OCI-LY1 (cell line): ENCODE results near the gene NDUFV1.

ENCODE experiments used
- EZH2 ChIP-seq: fragments of 200-600 bp; sonication (generic), shearing (Covaris generic); IDR thresholded peaks from 2 replicates; pipeline ENCODE4 v1.8.0; 2017; ENCODE audit warnings: borderline replicate concordance, mixed run types, mild to moderate bottlenecking, antibody characterized with exemption, low read length, moderate library complexity, mixed read lengths
- TF ChIP-seq, protein P1 (sequence below): fragments of 200-600 bp; sonication (generic), shearing (Covaris generic); IDR thresholded peaks from 2 replicates; pipeline ENCODE4 v1.5.1; 2017; ENCODE audit warnings: mild to moderate bottlenecking, antibody characterized with exemption, low read length, moderate library complexity, mixed read lengths

DNA sequence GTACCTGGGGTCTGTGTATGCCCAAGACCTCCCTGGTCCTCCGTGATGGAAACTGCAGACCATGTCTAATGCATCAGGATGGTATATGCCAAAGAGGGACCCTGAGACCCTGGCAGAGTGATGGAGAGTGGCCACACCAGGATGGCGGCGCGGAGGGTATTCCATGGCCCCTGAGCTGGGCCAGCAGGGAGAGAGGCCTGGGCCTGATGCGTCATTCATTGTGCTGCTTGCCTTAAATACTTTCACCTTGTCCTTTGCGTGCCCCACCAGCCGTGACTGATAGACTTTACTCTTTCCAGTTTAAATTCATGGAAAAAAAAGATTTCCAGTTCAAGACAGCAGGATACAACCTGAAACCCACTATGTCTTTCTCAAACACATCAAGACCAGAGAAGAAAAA lies 5.6 kb upstream of the NDUFV1 start:
- TF ChIP-seq, protein P1, sequence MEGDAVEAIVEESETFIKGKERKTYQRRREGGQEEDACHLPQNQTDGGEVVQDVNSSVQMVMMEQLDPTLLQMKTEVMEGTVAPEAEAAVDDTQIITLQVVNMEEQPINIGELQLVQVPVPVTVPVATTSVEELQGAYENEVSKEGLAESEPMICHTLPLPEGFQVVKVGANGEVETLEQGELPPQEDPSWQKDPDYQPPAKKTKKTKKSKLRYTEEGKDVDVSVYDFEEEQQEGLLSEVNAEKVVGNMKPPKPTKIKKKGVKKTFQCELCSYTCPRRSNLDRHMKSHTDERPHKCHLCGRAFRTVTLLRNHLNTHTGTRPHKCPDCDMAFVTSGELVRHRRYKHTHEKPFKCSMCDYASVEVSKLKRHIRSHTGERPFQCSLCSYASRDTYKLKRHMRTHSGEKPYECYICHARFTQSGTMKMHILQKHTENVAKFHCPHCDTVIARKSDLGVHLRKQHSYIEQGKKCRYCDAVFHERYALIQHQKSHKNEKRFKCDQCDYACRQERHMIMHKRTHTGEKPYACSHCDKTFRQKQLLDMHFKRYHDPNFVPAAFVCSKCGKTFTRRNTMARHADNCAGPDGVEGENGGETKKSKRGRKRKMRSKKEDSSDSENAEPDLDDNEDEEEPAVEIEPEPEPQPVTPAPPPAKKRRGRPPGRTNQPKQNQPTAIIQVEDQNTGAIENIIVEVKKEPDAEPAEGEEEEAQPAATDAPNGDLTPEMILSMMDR, result no peak
- no peak for TF ChIP-seq EZH2
